Stimulated activated CD8-positive, alpha-beta memory T cell treated with anti-CD3 and anti-CD28 coated beads, Interleukin-4, amount 100 ng/mL, for 1 hour (primary cell): ENCODE results near the gene AVP.
A peak's percentile ranks its signal among the peaks of the same experiment; 100 is the strongest.

Experiments
- DNase-seq, 2 donors: peaks; one replicate each; pipeline ENCODE4 v3.0.0-alpha.2; 2020; ENCODE audit warnings: low read depth in 2 of 2, low spot score in 1 of 2

The AVP gene

GRCh38 chr20:3047486-3048419, 36.8 kb downstream of the AVP start:
- no peak for DNase-seq

GRCh38 chr20:3046677-3047462, 37.7 kb downstream of the AVP start:
- DNase-seq, result no peak

GRCh38 chr20:3045816-3046676, 38.5 kb downstream of the AVP start, which contains the start of gene MRPS26:
Gene MRPS26 (plus strand): TSS chr20:3046052. CDS start chr20:3046069, 17 bp downstream.
- peak; percentile 35 to 55 for DNase-seq

- peak in 1 of 2 donors; percentile 21 for DNase-seq
Measured at GRCh38 chr20:3045042-3045815, 39.3 kb downstream of the AVP start.

GRCh38 chr20:3044336-3044965, 40.1 kb downstream of the AVP start:
- DNase-seq, result no peak

- DNase-seq, result no peak
Measured at GRCh38 chr20:3043322-3043721, 41.2 kb downstream of the AVP start, which contains the start of gene GNRH2. Gene GNRH2 (plus strand): TSS chr20:3043622. CDS start chr20:3044415, 793 bp downstream.

GRCh38 chr20:3042625-3043024, 41.9 kb downstream of the AVP start:
- DNase-seq, result no peak

GRCh38 chr20:3041854-3042409, 42.6 kb downstream of the AVP start:
- DNase-seq, result no peak

GRCh38 chr20:3040086-3040485, 44.4 kb downstream of the AVP start:
- no peak for DNase-seq

GRCh38 chr20:3039426-3039825, 45.1 kb downstream of the AVP start:
- DNase-seq, result no peak

GRCh38 chr20:3038454-3038853, 46.1 kb downstream of the AVP start:
- DNase-seq, result no peak

- DNase-seq, result no peak
Measured at GRCh38 chr20:3037654-3038053, 46.9 kb downstream of the AVP start.

- no peak for DNase-seq
Measured at GRCh38 chr20:3032624-3033023, 51.9 kb downstream of the AVP start.
